Breast epithelium (tissue), 4 donors: ENCODE results near the gene PRRT4. TPM values are rescaled to one million over a fixed set of nuclear protein-coding genes. Genes with fewer than 3 reads are reported as not detected.

ENCODE experiments used
- DNase-seq, 2 donors: peaks; one replicate each; pipeline ENCODE4 v3.0.0-alpha.2; 2019; ENCODE audit warnings: low spot score in 2 of 2
- H3K27ac ChIP-seq, 2 donors: fragments of 200-600 bp; sonication (generic) in 1 of 2; one replicate each; pipeline ENCODE4 v1.5.1; 2016 to 2019; ENCODE audit warnings: mild to moderate bottlenecking in 1 of 2
- H3K27me3 ChIP-seq, 2 donors: fragments of 200-600 bp; sonication (generic) in 1 of 2; one replicate each; pipeline versions ENCODE4 v1.5.1 to v1.6.0; 2017 to 2019; ENCODE audit warnings: control low read depth in 1 of 2, mild to moderate bottlenecking in 1 of 2
- H3K36me3 ChIP-seq: fragments of 200-600 bp; one replicate; pipeline ENCODE4 v1.5.1; 2019
- H3K4me1 ChIP-seq, 2 donors: fragments of 200-600 bp; sonication (generic); one replicate each; pipeline ENCODE4 v1.5.1; 2016 to 2019; ENCODE audit warnings: control low read depth in 1 of 2
- H3K4me3 ChIP-seq, 3 donors: fragments of 200-600 bp; sonication (generic); 1 replicate in 2 of 3; 2 replicates in 1 of 3; pipeline ENCODE4 v1.5.1; 2016 to 2019; ENCODE audit warnings: mild to moderate bottlenecking in 3 of 3, moderate library complexity in 2 of 3
- H3K9me3 ChIP-seq, 2 donors: fragments of 200-600 bp; sonication (generic) in 1 of 2; one replicate each; pipeline ENCODE4 v1.5.1; 2016 to 2019; ENCODE audit warnings: control low read depth in 1 of 2
- POLR2A ChIP-seq: fragments of 450-650 bp; IDR thresholded peaks from one replicate; pipeline ENCODE4 v1.6.1; 2016; ENCODE audit warnings: antibody characterized with exemption, mild to moderate bottlenecking, moderate library complexity
- POLR2AphosphoS5 ChIP-seq, 3 donors: sonication (generic); formaldehyde crosslinking; IDR thresholded peaks; one replicate each; pipeline ENCODE4 v1.6.1; 2017; ENCODE audit warnings: antibody characterized with exemption in 3 of 3
- intact Hi-C: fragments of 100-400 bp; cut with DNase I; formaldehyde crosslinking; loops from one replicate; pipeline ENCODE4 v1.15.1; 2023; ENCODE audit warnings: low total_unique reads
- total RNA-seq, 3 donors: library from RNA; depleted of rRNA; stranded (reverse); fragments of >200 nt; gene quantifications; one replicate each; pipeline ENCODE4 v1.1.0, GENCODE V29; 2016
- TF ChIP-seq, protein P1 (sequence below), 3 donors: fragments of 450-650 bp; IDR thresholded peaks; one replicate each; pipeline ENCODE4 v1.5.1; 2016 to 2017; ENCODE audit warnings: antibody characterized with exemption in 3 of 3, mild to moderate bottlenecking in 3 of 3, moderate library complexity in 3 of 3

PRRT4 gene
- total RNA-seq, 3 donors from 2014 or later, result under 0.01 to 3.8 (median 0.44) TPM

GRCh38 chr7:128394904-128395496, 33.5 kb upstream of the PRRT4 start:
- H3K4me1 ChIP-seq, result no peaks in the 10 kb centered on the region
- intact Hi-C loops, result no loop called here
- H3K9me3 ChIP-seq, result no peaks in the 10 kb centered on the region
- no peaks in the 10 kb centered on the region for H3K36me3 ChIP-seq
- no peak for TF ChIP-seq POLR2AphosphoS5 (IDR thresholded peaks at IDR 0.05)
- TF ChIP-seq, protein P1, sequence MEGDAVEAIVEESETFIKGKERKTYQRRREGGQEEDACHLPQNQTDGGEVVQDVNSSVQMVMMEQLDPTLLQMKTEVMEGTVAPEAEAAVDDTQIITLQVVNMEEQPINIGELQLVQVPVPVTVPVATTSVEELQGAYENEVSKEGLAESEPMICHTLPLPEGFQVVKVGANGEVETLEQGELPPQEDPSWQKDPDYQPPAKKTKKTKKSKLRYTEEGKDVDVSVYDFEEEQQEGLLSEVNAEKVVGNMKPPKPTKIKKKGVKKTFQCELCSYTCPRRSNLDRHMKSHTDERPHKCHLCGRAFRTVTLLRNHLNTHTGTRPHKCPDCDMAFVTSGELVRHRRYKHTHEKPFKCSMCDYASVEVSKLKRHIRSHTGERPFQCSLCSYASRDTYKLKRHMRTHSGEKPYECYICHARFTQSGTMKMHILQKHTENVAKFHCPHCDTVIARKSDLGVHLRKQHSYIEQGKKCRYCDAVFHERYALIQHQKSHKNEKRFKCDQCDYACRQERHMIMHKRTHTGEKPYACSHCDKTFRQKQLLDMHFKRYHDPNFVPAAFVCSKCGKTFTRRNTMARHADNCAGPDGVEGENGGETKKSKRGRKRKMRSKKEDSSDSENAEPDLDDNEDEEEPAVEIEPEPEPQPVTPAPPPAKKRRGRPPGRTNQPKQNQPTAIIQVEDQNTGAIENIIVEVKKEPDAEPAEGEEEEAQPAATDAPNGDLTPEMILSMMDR (IDR thresholded peaks at IDR 0.05), result no peak
- no peaks in the 10 kb centered on the region for H3K27me3 ChIP-seq
- no peak overlapping the region for H3K4me3 ChIP-seq
- no peak for DNase-seq
- no peak overlapping the region for H3K27ac ChIP-seq

GRCh38 chr7:128393526-128394330, 32.2 kb upstream of the PRRT4 start:
- no peak for DNase-seq
- H3K4me3 ChIP-seq, result no peak overlapping the region
- H3K9me3 ChIP-seq, result no peaks in the 10 kb centered on the region
- no peaks in the 10 kb centered on the region for H3K4me1 ChIP-seq
- no peaks in the 10 kb centered on the region for H3K27me3 ChIP-seq
- TF ChIP-seq POLR2AphosphoS5 (IDR thresholded peaks at IDR 0.05) (no peak), POLR2A (no peak)
- TF ChIP-seq, protein P1 (IDR thresholded peaks at IDR 0.05), result no peak
- no peaks in the 10 kb centered on the region for H3K36me3 ChIP-seq
- intact Hi-C loops, result no loop called here
- H3K27ac ChIP-seq, result no peak overlapping the region

DNA sequence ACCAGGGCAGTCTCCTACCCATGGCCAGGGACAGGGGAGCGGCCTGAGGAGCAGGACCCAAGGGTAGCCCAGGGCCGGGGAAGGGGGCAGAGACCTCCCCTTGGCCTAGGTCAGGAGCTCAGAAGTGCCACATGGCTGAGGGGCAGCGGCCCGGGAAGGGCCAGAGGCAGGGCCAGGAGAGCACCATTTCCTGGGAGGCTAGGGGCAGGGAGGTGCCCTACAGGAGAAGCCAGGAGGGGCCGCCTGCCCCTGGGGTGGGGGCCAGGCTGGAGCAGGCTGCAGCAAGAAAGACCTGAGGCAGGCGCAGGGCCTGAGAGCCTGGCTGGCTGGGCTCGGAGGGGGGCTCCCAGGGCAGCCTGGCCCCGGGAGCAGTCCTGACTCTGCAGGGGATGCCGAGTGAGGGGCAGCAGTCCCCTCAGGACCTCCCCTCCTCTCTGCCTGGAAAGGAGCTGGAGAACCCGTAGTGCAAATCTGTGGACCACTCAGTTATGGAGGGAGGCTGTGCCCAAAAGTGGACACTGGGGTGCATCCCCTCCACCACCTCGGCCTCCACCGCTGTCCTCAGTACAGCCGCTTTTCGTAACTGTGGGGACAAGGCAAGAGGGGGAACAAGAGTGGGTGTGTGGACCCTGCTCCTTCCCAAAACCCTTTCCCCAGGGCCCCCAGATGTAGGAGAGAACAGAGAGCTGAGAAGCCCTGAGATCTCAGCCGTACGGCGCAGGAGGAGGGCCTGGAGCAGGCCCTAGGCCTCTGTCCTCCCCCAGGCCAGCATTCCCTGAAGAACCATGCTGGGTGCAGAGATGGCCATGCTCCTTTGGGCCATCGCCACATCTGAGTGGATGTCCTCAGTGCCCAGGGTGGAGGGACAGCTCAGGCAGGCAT, 31.2 kb upstream of the PRRT4 start:
- Histone ChIP-seq H3K27me3 (no peaks in the 10 kb centered on the region), H3K4me1 (no peaks in the 10 kb centered on the region), H3K27ac (no peak overlapping the region), H3K9me3 (no peaks in the 10 kb centered on the region), H3K36me3 (no peaks in the 10 kb centered on the region), H3K4me3 (no peak overlapping the region)
- no peak for DNase-seq
- intact Hi-C loops, result no loop called here
- no peak for TF ChIP-seq POLR2A
- TF ChIP-seq POLR2AphosphoS5 (IDR thresholded peaks at IDR 0.05), result no peak
- TF ChIP-seq, protein P1 (IDR thresholded peaks at IDR 0.05), result no peak

DNA sequence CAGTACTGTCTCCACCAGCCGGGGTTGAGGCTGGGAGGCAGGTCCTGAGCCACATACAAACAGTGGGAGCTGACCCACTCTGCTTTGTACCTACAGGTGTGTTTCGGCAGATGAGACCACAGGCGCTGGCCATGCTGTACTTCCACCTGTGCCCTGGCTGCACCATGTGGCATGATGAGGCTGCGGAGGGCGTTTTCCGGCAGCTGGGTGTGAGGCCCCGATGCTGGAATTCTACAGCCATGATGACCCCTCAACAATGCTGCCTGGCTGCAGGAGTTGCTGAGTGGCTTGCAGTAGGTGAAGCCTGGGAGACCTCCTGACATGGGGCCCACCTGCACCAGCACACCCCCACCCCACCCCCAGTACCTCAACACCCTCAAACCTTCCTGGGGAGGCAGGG, 30.3 kb upstream of the PRRT4 start:
- no peak overlapping the region for H3K27ac ChIP-seq
- DNase-seq, result no peak
- TF ChIP-seq POLR2AphosphoS5 (IDR thresholded peaks at IDR 0.05) (no peak), POLR2A (no peak)
- TF ChIP-seq, protein P1 (IDR thresholded peaks at IDR 0.05), result no peak
- no peaks in the 10 kb centered on the region for H3K36me3 ChIP-seq
- H3K27me3 ChIP-seq, result no peaks in the 10 kb centered on the region
- H3K9me3 ChIP-seq, result no peaks in the 10 kb centered on the region
- intact Hi-C loops, result no loop called here
- H3K4me1 ChIP-seq, result no peaks in the 10 kb centered on the region
- no peak overlapping the region for H3K4me3 ChIP-seq
